Measurements from ENCODE around the gene GNAS.

- TF ChIP-seq, protein P1, sequence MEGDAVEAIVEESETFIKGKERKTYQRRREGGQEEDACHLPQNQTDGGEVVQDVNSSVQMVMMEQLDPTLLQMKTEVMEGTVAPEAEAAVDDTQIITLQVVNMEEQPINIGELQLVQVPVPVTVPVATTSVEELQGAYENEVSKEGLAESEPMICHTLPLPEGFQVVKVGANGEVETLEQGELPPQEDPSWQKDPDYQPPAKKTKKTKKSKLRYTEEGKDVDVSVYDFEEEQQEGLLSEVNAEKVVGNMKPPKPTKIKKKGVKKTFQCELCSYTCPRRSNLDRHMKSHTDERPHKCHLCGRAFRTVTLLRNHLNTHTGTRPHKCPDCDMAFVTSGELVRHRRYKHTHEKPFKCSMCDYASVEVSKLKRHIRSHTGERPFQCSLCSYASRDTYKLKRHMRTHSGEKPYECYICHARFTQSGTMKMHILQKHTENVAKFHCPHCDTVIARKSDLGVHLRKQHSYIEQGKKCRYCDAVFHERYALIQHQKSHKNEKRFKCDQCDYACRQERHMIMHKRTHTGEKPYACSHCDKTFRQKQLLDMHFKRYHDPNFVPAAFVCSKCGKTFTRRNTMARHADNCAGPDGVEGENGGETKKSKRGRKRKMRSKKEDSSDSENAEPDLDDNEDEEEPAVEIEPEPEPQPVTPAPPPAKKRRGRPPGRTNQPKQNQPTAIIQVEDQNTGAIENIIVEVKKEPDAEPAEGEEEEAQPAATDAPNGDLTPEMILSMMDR (IDR thresholded peaks at IDR 0.05) = no peak
- TF ChIP-seq POLR2A (IDR thresholded peaks at IDR 0.05) = no peak
These were observed 78.0 kb downstream of the GNAS start for GRCh38 chr20:58930496-58930895.

Measured in right lobe of liver (tissue), 4 donors.